Fibroblast of lung (primary cell): ENCODE measurements around the gene PRG3.

Experiments
- EZH2 ChIP-seq: IDR thresholded peaks from 2 replicates; pipeline ENCODE4 v1.5.1; 2012; ENCODE audit warnings: low read length, control low read depth, mild to moderate bottlenecking; ENCODE audit errors: missing control alignments
- TF ChIP-seq, protein P1 (sequence below), 2 donors: IDR thresholded peaks in 1 of 2; conservative IDR thresholded peaks in 1 of 2; 1 replicate in 1 of 2; 2 replicates in 1 of 2; pipeline ENCODE4 v1.5.1; 2011 to 2012; ENCODE audit warnings: low read length in 2 of 2, control low read depth in 1 of 2, inconsistent platforms in 1 of 2, low read depth in 1 of 2, mild to moderate bottlenecking in 1 of 2

DNA sequence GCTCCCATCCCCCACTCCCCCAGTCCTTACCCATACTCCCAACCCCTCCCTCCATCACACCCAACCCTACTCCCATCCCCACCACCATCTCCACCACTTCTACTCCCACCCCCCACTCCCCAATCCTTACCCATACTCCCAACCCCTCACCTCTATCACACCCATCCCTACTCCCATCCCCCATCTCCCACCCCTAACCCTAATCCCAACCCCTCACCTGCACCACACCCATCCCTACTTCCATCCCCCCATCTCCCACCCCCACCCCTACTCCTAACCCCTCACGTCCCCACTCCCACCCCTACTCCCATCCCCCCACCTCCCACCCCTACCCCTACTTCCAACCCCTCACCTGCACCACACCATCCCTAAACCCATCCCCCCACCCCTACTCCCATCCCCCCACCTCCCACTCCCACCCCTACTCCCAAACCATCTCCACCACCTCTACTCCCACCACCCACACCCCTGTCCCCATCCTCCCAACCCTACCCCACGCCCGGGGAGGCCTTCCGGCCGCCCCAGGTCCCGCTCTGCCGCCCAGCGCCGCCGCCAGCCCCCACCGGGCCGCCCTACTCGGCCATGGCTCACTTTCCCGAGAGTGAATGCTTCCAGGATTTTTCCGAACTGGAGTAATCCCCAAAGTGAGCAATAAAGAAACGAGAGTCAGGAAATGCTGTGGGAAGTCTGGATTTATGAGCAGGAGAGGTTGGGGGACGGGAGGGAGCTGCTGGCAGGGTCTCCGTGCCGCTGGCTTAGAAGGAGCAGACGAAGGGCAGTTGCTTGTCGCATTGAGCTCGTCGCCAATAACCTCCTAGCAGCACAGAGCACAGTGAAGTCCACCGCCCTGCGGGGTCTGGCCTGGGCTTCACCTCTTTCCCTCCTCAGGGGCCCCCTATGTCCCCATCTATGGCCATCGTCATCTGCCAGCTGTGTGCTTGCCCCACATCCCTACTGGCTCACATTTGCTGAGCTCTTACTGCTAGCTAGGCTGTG is 4.6 kb downstream of the PRG3 start:
- TF ChIP-seq, protein P1, sequence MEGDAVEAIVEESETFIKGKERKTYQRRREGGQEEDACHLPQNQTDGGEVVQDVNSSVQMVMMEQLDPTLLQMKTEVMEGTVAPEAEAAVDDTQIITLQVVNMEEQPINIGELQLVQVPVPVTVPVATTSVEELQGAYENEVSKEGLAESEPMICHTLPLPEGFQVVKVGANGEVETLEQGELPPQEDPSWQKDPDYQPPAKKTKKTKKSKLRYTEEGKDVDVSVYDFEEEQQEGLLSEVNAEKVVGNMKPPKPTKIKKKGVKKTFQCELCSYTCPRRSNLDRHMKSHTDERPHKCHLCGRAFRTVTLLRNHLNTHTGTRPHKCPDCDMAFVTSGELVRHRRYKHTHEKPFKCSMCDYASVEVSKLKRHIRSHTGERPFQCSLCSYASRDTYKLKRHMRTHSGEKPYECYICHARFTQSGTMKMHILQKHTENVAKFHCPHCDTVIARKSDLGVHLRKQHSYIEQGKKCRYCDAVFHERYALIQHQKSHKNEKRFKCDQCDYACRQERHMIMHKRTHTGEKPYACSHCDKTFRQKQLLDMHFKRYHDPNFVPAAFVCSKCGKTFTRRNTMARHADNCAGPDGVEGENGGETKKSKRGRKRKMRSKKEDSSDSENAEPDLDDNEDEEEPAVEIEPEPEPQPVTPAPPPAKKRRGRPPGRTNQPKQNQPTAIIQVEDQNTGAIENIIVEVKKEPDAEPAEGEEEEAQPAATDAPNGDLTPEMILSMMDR (conservative IDR thresholded peaks at IDR 0.05 in 1 of 2, IDR thresholded peaks at IDR 0.05 in 1 of 2; ENCODE audit: low read depth in 1 of 2, low read length in 2 of 2), result no peak
- TF ChIP-seq EZH2, result no peak
